Panc1 (cell line): Measurements from ENCODE around the gene SLC6A19. TPM values are rescaled to one million over a fixed set of nuclear protein-coding genes. Genes with fewer than 3 reads are reported as not detected.

Experiments
- ATAC-seq: fragments of 200-7000 bp; cut with Tn5 transposase; 2 replicates; pipeline ENCODE4 v1.9.1; 2020; ENCODE audit warnings: mild to moderate bottlenecking, moderate library complexity
- BruUV-seq: library from RNA; stranded (reverse); fragments of 400-500 nt; replicated peaks from 2 replicates; lab custom pipeline; 2021; lab: Mats Ljungman, UMichigan
- CTCF ChIA-PET: fragments of 300-600 bp; sonication (Branson Sonifier 250); formaldehyde crosslinking; loops from one replicate; lab custom pipeline; 2022; ENCODE audit warnings: antibody characterized with exemption; lab: Charles Lee
- POLR2A ChIA-PET: fragments of 300-600 bp; sonication (Branson Sonifier 250); formaldehyde crosslinking; loops from one replicate; lab custom pipeline; 2022; ENCODE audit warnings: antibody characterized with exemption; lab: Charles Lee
- DNase-seq: peaks from one replicate; pipeline ENCODE4 v3.0.0-alpha.2; 2010; ENCODE audit warnings: low read depth, low spot score
- H3K27ac ChIP-seq: 2 replicates; pipeline ENCODE4 v1.5.1; 2011; ENCODE audit warnings: mild to moderate bottlenecking, low read length, inconsistent platforms
- H3K27me3 ChIP-seq: fragments of 200-500 bp; sonication (Bioruptor generic); 2 replicates; pipeline ENCODE4 v1.6.0; 2014; ENCODE audit warnings: low read length, inconsistent platforms; ENCODE audit not compliant: control insufficient read depth, insufficient read depth
- H3K36me3 ChIP-seq: fragments of 200-500 bp; sonication (Bioruptor generic); 2 replicates; pipeline ENCODE4 v1.5.1; 2014; ENCODE audit warnings: inconsistent platforms, mild to moderate bottlenecking, low read length, moderate library complexity; ENCODE audit not compliant: control insufficient read depth, insufficient read depth
- H3K4me1 ChIP-seq: 2 replicates; pipeline ENCODE4 v1.5.1; 2011; ENCODE audit warnings: inconsistent platforms, mild to moderate bottlenecking, low read length, moderate library complexity; ENCODE audit not compliant: control insufficient read depth, insufficient read depth
- H3K4me3 ChIP-seq, 2 experiments: 2 replicates each; pipeline ENCODE4 v1.5.1; 2011 to 2012; ENCODE audit warnings: low read depth in 2 of 2, low read length in 2 of 2, mild to moderate bottlenecking in 2 of 2, inconsistent platforms in 1 of 2, moderate library complexity in 1 of 2
- H3K9me3 ChIP-seq: fragments of 200-500 bp; sonication (Bioruptor generic); 2 replicates; pipeline ENCODE4 v1.5.1; 2014; ENCODE audit warnings: low read depth, mild to moderate bottlenecking, inconsistent platforms, low read length, moderate library complexity; ENCODE audit not compliant: control insufficient read depth, insufficient read depth
- CTCF ChIP-seq: fragments of 450-650 bp; IDR thresholded peaks from 2 replicates; pipeline ENCODE4 v1.5.1; 2017; ENCODE audit warnings: mild to moderate bottlenecking
- POLR2AphosphoS5 ChIP-seq: IDR thresholded peaks from 2 replicates; pipeline ENCODE4 v1.6.1; 2012; ENCODE audit warnings: mild to moderate bottlenecking, low read depth, low read length, moderate library complexity
- REST ChIP-seq, 2 experiments: IDR thresholded peaks; 2 replicates each; pipeline ENCODE4 v1.6.1; 2011 to 2012; ENCODE audit warnings: low read depth in 2 of 2, control low read depth in 1 of 2, low read length in 1 of 2, mild to moderate bottlenecking in 1 of 2, moderate library complexity in 1 of 2; ENCODE audit not compliant: insufficient read depth in 1 of 2
- SIN3A ChIP-seq: IDR thresholded peaks from 2 replicates; pipeline ENCODE4 v1.6.1; 2012; ENCODE audit warnings: low read depth, mild to moderate bottlenecking, low read length, moderate library complexity, borderline replicate concordance; ENCODE audit not compliant: insufficient read depth
- TCF7L2 ChIP-seq: IDR thresholded peaks from 2 replicates; pipeline ENCODE4 v1.6.1; 2011; ENCODE audit warnings: mild to moderate bottlenecking, low read depth, low read length, inconsistent platforms
- in situ Hi-C: cut with HindIII; loops from 2 replicates; pipeline ENCODE4 v1.10.0; 2016; ENCODE audit warnings: low sequenced_read_pairs, low pct_unique_long_range_greater_than_20kb
- intact Hi-C: fragments of 100-400 bp; cut with micrococcal nuclease; formaldehyde crosslinking; loops from one replicate; pipeline ENCODE4 v1.10.0; 2022; ENCODE audit not compliant: unreplicated experiment
- total RNA-seq: library from RNA; stranded (reverse); gene quantifications from one replicate; pipeline ENCODE4 v1.2.1, GENCODE V29; 2021; ENCODE audit not compliant: unreplicated experiment

SLC6A19 gene
- total RNA-seq, 1 experiment from 2014 or later, result 0.23 TPM

- Histone ChIP-seq H3K9me3 (no peaks in the 10 kb centered on the region), H3K27ac (no peak overlapping the region), H3K27me3 (no peaks in the 10 kb centered on the region; the same call in 1 of the 2 replicates), H3K4me1 (no peaks in the 10 kb centered on the region), H3K4me3 (no peak overlapping the region), H3K36me3 (no peaks in the 10 kb centered on the region)
- ATAC-seq (no peak), DNase-seq (no peak)
- POLR2A ChIA-PET, result no interaction called here
- intact Hi-C loops, result loop anchor here (10.0 kb wide), 1 partner anchor 85 kb away; no protein-coding TSS in a partner anchor
- TF ChIP-seq CTCF, result no peak
- TF ChIP-seq TCF7L2, result no peak
- TF ChIP-seq POLR2AphosphoS5, result no peak
- no peak for TF ChIP-seq SIN3A
- no peak for TF ChIP-seq REST (IDR thresholded peaks at IDR 0.05; ENCODE audit: insufficient read depth in 1 of 2, low read depth in 2 of 2, low read length in 1 of 2)
- in situ Hi-C loops, result no loop called here
- CTCF ChIA-PET, result interaction anchor here (0.6 kb wide), 1 partner anchor 165 kb away, joined by 3 read pairs; no protein-coding TSS in a partner anchor
- no TSS peak for BruUV-seq
Observed at GRCh38 chr5:1249366-1250280, 48.2 kb downstream of the SLC6A19 start.

- in situ Hi-C loops, result no loop called here
- DNase-seq, result no peak
- H3K27ac ChIP-seq, result no peak overlapping the region
- H3K9me3 ChIP-seq, result no peaks in the 10 kb centered on the region
- ChIA-PET CTCF (no interaction called here), POLR2A (no interaction called here)
- intact Hi-C loops, result no loop called here
- ATAC-seq, result peak; percentile 19; the same call in 1 of the 2 replicates
- TF ChIP-seq SIN3A, result no peak
- no peak for TF ChIP-seq TCF7L2
- no peak for TF ChIP-seq CTCF
- TF ChIP-seq REST (IDR thresholded peaks at IDR 0.05; ENCODE audit: insufficient read depth in 1 of 2, low read depth in 2 of 2, low read length in 1 of 2), result no peak
- no peak for TF ChIP-seq POLR2AphosphoS5
- no peaks in the 10 kb centered on the region for H3K36me3 ChIP-seq
- H3K27me3 ChIP-seq, result no peaks in the 10 kb centered on the region
- H3K4me3 ChIP-seq, result no peak overlapping the region
- no peaks in the 10 kb centered on the region for H3K4me1 ChIP-seq
- no TSS peak for BruUV-seq
Observed at GRCh38 chr5:1251678-1252580, 50.5 kb downstream of the SLC6A19 start.
